Osteocyte (in vitro differentiated cells): ENCODE data around the gene RHOBTB3. TPM values are rescaled to one million over a fixed set of nuclear protein-coding genes. Genes with fewer than 3 reads are reported as not detected.

Experiments
- DNase-seq: peaks from one replicate; pipeline ENCODE4 v3.0.0; 2021; ENCODE audit warnings: mixed read lengths; ENCODE audit not compliant: unreplicated experiment; ENCODE audit errors: extremely low spot score
- H3K27ac Mint-ChIP-seq: one replicate; pipeline ENCODE4 v1.8.0; 2021; ENCODE audit warnings: mild to moderate bottlenecking, mixed read lengths; ENCODE audit not compliant: unreplicated experiment
- H3K27me3 Mint-ChIP-seq: one replicate; pipeline ENCODE4 v1.8.0; 2021; ENCODE audit warnings: mixed read lengths; ENCODE audit not compliant: unreplicated experiment
- H3K36me3 Mint-ChIP-seq: one replicate; pipeline ENCODE4 v1.8.0; 2021; ENCODE audit warnings: mixed read lengths; ENCODE audit not compliant: unreplicated experiment
- H3K4me1 Mint-ChIP-seq: one replicate; pipeline ENCODE4 v1.8.0; 2021; ENCODE audit warnings: mixed read lengths; ENCODE audit not compliant: unreplicated experiment
- H3K4me3 Mint-ChIP-seq: one replicate; pipeline ENCODE4 v1.8.0; 2021; ENCODE audit warnings: mild to moderate bottlenecking, moderate library complexity, mixed read lengths; ENCODE audit not compliant: unreplicated experiment
- H3K9me3 Mint-ChIP-seq: one replicate; pipeline ENCODE4 v1.8.0; 2021; ENCODE audit warnings: mixed read lengths; ENCODE audit not compliant: unreplicated experiment
- CTCF ChIP-seq: fragments of 200-600 bp; sonication (generic); IDR thresholded peaks from 2 replicates; pipeline ENCODE4 v1.5.0; 2021; ENCODE audit warnings: antibody characterized with exemption, mild to moderate bottlenecking, moderate library complexity
- total RNA-seq: library from RNA; stranded (reverse); gene quantifications from 2 replicates; pipeline ENCODE4 v1.2.1, GENCODE V29; 2021

Gene RHOBTB3
- total RNA-seq, 1 donor from 2014 or later: 190 TPM

- Mint-ChIP-seq H3K36me3 (peaks cover 6% of the 10 kb centered on the region), H3K27ac (peak overlapping the region; percentile 92), H3K27me3 (no peaks in the 10 kb centered on the region), H3K4me3 (no peak overlapping the region), H3K4me1 (peaks cover 82% of the 10 kb centered on the region), H3K9me3 (no peaks in the 10 kb centered on the region)
- no peak for TF ChIP-seq CTCF
- no peak for DNase-seq
Observed at GRCh38 chr5:95727764-95728191, 3.4 kb upstream of the RHOBTB3 start.

GRCh38 chr5:95728494-95729114 is 2.5 kb upstream of the RHOBTB3 start:
- peaks cover 83% of the 10 kb centered on the region for H3K4me1 Mint-ChIP-seq

GRCh38 chr5:95729115-95730010 is 1.8 kb upstream of the RHOBTB3 start:
- H3K27ac Mint-ChIP-seq: peak overlapping the region; percentile 95
- TF ChIP-seq CTCF: no peak
- peaks cover 83% of the 10 kb centered on the region for H3K4me1 Mint-ChIP-seq
- no peaks in the 10 kb centered on the region for H3K9me3 Mint-ChIP-seq
- no peaks in the 10 kb centered on the region for H3K27me3 Mint-ChIP-seq
- no peak for DNase-seq
- H3K36me3 Mint-ChIP-seq: peaks cover 16% of the 10 kb centered on the region
- peak overlapping the region; percentile 78 for H3K4me3 Mint-ChIP-seq

More at GRCh38 chr5:95728494-95729114, 2.5 kb upstream of the RHOBTB3 start:
- Mint-ChIP-seq H3K9me3 (no peaks in the 10 kb centered on the region), H3K27me3 (no peaks in the 10 kb centered on the region), H3K4me3 (no peak overlapping the region), H3K36me3 (peaks cover 14% of the 10 kb centered on the region), H3K27ac (peak overlapping the region; percentile 92)
- TF ChIP-seq CTCF: no peak
- no peak for DNase-seq

GRCh38 chr5:95730011-95730700 is 980 bp upstream of the RHOBTB3 start:
- DNase-seq: no peak
- no peak for TF ChIP-seq CTCF
- Mint-ChIP-seq H3K36me3 (peaks cover 24% of the 10 kb centered on the region), H3K9me3 (no peaks in the 10 kb centered on the region), H3K27ac (peak overlapping the region; percentile 95), H3K27me3 (no peaks in the 10 kb centered on the region), H3K4me3 (peak overlapping the region; percentile 78), H3K4me1 (peaks cover 83% of the 10 kb centered on the region)
